GM13976 (cell line): ENCODE data around the gene SIMC1.

ENCODE experiments used
- DNase-seq: peaks from one replicate; pipeline ENCODE4 v3.0.0; 2012; ENCODE audit warnings: low spot score
- CTCF ChIP-seq: IDR thresholded peaks from 2 replicates; pipeline ENCODE4 v1.5.1; 2012; ENCODE audit warnings: borderline replicate concordance, mild to moderate bottlenecking; ENCODE audit not compliant: insufficient read depth; ENCODE audit errors: extremely low read depth, missing control alignments, control extremely low read depth
- in situ Hi-C: fragments of 300-500 bp; cut with MboI; formaldehyde crosslinking; loops from one replicate; pipeline ENCODE4 v1.12.0; 2022; ENCODE audit warnings: low sequenced_read_pairs, mixed read lengths, inconsistent platforms; ENCODE audit not compliant: unreplicated experiment

SIMC1 gene

GRCh38 chr5:176364765-176365350 is 126.6 kb downstream of the SIMC1 start:
- no peak for DNase-seq
- no peak for TF ChIP-seq CTCF
- in situ Hi-C loops: no loop called here

- peak; percentile 85 for DNase-seq
- TF ChIP-seq CTCF: no peak
Observed at GRCh38 chr5:176365351-176366231, 127.4 kb downstream of the SIMC1 start, which contains the start of gene ARL10. Gene ARL10, plus strand, starts transcription at chr5:176365487. Its CDS starts 77 bp downstream, at chr5:176365564.

GRCh38 chr5:176366232-176366894 is 128.1 kb downstream of the SIMC1 start:
- in situ Hi-C loops: no loop called here
- TF ChIP-seq CTCF: no peak

More at GRCh38 chr5:176365351-176366231, 127.4 kb downstream of the SIMC1 start, which contains the start of gene ARL10:
- in situ Hi-C loops: no loop called here

GRCh38 chr5:176368726-176369125 is 130.5 kb downstream of the SIMC1 start:
- in situ Hi-C loops: no loop called here
- TF ChIP-seq CTCF: no peak
- DNase-seq: no peak

More at GRCh38 chr5:176366232-176366894, 128.1 kb downstream of the SIMC1 start:
- DNase-seq: no peak

- DNase-seq: no peak
- in situ Hi-C loops: no loop called here
- no peak for TF ChIP-seq CTCF
Observed at GRCh38 chr5:176369934-176370711, 131.9 kb downstream of the SIMC1 start.

GRCh38 chr5:176371621-176372539 is 133.7 kb downstream of the SIMC1 start:
- TF ChIP-seq CTCF: no peak
- in situ Hi-C loops: no loop called here
- DNase-seq: no peak
